ENCODE measurements around the gene EHD2.
"Not testable (repeated sequence)": the region's sequence is repeated elsewhere in the genome, so short reads cannot be mapped to it uniquely, and the experiment has no call there.

DNA sequence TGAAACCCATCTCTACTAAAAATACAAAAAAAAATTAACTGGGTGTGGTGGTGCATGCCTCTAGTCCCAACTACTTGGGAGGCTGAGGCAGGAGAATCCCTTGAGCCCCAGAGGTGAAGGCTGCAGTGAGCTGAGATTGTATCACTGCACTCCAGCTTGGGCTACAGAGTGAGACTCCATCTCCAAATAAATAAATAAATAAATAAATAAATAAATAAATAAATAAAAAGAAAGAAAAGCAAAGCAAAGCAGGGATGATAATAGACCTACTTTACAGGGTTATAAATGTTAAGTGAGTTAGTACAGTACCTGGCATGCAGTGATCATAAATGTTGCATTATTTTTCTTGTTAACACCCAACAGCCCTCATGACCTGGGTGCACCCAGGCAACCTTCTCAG lies 1.6 kb downstream of the EHD2 start:
- TF ChIP-seq, protein P1, sequence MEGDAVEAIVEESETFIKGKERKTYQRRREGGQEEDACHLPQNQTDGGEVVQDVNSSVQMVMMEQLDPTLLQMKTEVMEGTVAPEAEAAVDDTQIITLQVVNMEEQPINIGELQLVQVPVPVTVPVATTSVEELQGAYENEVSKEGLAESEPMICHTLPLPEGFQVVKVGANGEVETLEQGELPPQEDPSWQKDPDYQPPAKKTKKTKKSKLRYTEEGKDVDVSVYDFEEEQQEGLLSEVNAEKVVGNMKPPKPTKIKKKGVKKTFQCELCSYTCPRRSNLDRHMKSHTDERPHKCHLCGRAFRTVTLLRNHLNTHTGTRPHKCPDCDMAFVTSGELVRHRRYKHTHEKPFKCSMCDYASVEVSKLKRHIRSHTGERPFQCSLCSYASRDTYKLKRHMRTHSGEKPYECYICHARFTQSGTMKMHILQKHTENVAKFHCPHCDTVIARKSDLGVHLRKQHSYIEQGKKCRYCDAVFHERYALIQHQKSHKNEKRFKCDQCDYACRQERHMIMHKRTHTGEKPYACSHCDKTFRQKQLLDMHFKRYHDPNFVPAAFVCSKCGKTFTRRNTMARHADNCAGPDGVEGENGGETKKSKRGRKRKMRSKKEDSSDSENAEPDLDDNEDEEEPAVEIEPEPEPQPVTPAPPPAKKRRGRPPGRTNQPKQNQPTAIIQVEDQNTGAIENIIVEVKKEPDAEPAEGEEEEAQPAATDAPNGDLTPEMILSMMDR (conservative IDR thresholded peaks at IDR 0.05; ENCODE audit: low read depth, low read length): not testable (repeated sequence)
- not testable (repeated sequence) for TF ChIP-seq RFX5 (IDR thresholded peaks at IDR 0.05; ENCODE audit: low read depth, low read length); RAD21 (IDR thresholded peaks at IDR 0.05; ENCODE audit: low read length); SMC3 (IDR thresholded peaks at IDR 0.05; ENCODE audit: low read depth, low read length); POLR2A (IDR thresholded peaks at IDR 0.05; ENCODE audit: low read depth, low read length); MXI1 (IDR thresholded peaks at IDR 0.05; ENCODE audit: borderline replicate concordance, low read depth, low read length); USF2 (IDR thresholded peaks at IDR 0.05; ENCODE audit: low read depth, low read length); MAZ (IDR thresholded peaks at IDR 0.05; ENCODE audit: borderline replicate concordance, low read depth, low read length); RCOR1 (IDR thresholded peaks at IDR 0.05; ENCODE audit: insufficient replicate concordance, low read length); FOS (IDR thresholded peaks at IDR 0.05; ENCODE audit: low read depth, low read length); BHLHE40 (IDR thresholded peaks at IDR 0.05; ENCODE audit: low read depth, low read length); CHD1 (IDR thresholded peaks at IDR 0.05; ENCODE audit: low read depth, low read length)
- TF ChIP-seq, protein P2, sequence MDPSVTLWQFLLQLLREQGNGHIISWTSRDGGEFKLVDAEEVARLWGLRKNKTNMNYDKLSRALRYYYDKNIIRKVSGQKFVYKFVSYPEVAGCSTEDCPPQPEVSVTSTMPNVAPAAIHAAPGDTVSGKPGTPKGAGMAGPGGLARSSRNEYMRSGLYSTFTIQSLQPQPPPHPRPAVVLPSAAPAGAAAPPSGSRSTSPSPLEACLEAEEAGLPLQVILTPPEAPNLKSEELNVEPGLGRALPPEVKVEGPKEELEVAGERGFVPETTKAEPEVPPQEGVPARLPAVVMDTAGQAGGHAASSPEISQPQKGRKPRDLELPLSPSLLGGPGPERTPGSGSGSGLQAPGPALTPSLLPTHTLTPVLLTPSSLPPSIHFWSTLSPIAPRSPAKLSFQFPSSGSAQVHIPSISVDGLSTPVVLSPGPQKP (IDR thresholded peaks at IDR 0.05; ENCODE audit: borderline replicate concordance, low read depth, low read length): not testable (repeated sequence)

All from IMR-90 (cell line).